GM21786 (cell line): Measurements from ENCODE around the gene DLG2.

Experiments used
- ATAC-seq: cut with Tn5 transposase; IDR thresholded peaks from one replicate; pipeline ENCODE4 v1.9.1; 2021; ENCODE audit not compliant: unreplicated experiment

DLG2 gene

DNA sequence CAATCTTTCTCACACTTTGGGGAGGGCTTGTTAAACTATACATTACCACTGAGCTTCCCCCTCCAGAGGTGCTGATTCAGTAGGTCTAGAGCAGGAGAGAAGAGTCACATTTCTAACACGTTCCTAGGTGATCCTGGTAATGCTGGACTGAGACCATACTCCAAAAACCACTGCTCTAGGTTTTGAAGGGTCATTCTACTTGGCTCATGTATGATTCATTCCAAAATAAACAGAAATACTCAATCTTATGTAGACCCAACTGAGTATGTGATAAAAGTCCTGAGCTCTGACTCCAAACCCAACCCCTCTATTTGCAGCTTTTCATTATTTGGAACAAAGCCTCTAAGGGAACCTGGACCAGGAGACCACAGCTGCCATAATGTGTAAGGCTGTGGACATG is 1558.1 kb downstream of the DLG2 start:
- no peak for ATAC-seq

DNA sequence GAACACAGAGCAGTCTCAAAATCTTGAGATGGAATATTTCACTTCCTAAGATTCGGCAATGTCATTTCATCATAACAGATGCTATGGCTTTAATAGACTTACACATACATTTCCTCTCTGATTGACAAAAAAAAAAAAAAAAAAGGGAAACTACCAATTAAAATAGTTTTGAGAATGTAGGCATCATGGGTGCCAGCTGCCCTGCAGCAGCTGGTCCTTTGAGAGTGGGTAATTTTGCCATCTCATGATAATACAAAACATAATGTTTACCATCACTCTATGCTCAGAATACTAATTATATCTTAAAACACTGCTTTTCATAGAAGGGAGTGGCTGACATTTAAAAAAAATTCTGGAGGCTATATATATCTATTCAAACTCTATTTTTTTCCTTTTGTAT is 1565.4 kb downstream of the DLG2 start:
- ATAC-seq: no peak

DNA sequence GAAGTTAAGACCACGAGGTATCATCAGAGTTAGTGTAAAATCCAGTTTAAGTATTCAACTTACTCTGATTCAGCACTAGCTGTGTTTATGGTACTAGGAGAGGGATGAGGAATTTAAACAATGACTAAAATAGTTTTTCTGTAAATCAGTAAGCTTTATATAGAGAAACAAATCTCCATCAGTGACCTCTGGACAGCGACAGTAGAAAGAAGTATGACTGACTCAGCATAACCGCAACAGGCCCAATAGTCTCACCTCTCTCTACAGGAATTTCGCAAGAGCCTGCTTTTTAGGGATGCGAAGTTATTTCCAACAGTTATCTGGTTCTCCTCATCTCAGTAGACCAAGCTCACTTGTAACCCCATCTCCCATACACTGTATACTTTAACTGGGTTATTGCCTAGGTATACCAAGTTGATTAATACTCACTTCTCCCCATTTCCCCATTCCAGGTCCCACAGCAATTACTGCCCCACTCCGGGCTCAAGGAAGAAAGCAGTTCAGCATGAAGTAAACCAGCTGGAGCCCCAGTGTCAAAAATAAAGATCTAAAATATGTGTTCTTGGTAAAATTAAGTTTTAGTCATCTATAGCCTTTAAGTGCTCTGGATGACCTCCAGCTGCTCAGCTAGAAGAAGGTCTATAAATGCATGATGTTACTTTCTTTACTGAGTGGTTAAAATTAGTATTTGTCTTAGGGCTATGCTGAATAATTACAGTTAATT is 1570.3 kb downstream of the DLG2 start:
- ATAC-seq: no peak

DNA sequence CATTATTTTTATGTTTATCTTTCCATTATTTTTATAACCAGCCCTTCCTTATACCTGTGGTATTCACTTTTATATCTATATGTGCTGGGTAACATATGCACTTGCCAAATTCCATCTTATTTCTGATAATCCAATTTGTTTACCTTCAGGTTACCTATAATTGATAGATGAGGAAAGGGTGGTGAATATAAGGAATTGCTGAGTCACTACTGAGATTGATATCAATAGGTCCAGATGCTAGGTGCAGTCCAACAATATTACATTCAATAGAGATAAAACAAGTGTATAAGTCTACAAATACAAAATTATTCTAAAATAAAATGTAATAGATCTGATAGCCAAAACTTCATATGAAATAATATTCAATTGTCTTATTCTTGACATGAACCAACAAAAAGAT is 1582.0 kb downstream of the DLG2 start:
- no peak for ATAC-seq

DNA sequence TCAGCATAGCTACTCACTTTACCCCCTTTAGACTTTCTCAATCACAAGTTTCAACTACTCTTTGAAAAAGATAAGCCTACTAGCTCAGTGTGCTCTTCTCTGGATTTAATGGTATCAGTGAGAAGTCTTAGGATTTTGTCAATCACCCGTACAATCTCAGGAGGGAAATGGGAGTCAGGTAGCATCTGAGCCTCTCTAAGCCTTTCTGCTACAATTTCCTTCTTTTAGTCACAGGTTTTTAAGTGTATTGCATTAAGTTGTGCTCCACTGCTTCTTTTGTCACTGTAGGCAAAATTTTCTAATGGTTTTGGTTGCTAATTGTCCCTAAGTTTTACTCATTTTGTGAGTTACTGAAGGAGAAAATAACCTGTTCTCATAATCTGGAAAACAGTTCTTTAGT is 1582.4 kb downstream of the DLG2 start:
- ATAC-seq: no peak

DNA sequence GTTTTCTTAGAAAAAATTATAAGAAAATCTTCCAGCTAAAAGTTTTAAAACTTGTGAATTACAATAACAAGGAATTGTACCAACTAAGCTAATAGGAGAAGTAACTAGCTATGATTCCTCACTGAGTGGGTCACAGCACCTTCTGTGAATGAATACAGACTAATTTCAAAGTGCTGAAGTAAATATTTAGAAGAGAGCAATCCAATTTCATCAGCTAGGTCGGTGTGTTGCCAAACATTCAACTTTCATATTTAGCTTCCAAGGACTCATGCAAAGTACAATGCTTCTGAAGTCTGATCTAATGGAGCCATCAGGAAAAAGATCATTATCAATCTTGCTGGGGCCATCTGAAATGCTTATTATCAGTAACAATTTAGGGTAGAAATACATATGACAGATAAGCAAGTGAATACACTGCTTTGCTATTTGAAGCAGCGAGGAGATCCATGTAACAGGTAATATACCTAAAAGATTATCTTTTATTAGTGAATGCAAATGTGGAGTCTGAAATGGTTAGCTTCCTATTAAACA is 1590.4 kb downstream of the DLG2 start:
- ATAC-seq: no peak

DNA sequence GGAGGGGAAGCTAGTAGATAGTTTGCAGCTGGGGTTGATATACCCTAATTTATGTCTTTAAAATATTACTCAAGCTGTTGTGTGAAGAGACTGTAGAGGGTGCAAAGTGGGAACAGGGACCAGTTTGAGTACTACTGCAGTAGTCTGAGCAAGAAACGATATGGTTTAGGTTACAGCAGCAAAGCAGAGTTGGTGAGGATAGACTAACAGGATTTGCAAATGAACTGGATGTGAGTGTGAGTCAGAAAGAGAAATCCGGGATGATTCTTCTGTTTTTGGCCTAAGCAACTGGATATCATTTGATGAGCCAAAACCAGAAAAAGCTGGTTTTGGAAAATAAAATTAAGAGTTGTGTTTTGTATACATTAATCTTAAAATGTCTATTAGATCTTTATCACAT is 1591.5 kb downstream of the DLG2 start:
- no peak for ATAC-seq

DNA sequence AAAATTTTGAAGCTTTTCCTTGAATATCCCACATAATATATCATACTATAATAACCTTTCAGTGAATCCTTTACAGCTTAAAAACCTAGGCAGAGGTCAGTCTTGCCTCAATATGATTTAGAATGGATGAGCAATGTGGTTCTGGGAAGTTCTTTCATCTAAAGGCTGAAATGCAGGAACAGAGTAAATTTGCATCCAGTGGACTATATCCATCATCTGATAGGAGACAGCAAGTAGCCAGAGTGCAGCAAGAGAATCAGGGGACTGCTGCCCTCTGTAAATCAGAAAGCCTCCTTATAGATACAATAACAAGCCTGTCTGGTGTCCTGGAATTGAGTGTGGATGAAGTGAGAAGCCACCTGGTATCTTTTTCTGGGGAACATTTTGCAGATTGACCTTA is 1592.7 kb downstream of the DLG2 start:
- ATAC-seq: no peak

DNA sequence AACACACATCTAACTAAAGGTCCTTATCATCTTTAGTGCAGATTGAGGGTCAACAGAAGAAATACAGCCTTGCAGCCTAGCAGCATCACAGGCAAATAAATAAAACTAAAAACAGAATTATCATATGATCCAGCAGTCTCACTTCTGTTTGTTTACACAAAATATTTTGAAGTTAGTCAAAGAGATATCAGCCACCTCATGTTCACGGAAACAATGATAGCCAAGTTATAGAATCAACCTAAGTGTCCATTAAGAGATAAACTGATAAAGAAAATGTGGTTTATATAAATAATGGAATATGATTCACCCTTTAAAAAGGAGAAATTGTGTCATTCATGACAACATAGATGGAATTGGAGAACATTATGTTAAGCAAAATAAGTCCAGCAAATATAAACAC is 1602.9 kb downstream of the DLG2 start:
- ATAC-seq: no peak

DNA sequence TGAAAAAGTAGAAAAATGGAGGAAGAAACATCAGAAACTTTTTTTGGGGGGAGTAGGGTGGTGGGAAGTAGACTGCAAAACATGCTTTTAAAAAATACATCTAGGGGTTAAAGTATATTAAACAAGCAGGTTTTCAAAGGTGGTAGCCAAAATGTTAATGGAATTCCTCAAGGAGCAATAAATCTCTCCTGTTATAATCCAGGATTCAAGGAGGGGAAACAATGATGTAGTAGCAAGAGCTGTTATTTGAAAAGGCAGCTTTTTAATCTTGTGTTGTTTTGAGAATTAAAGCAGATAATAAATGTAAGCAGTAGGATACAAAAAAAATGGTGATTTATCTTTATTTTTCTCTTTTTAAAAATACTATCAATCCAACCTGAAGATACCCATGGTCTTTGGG is 1604.4 kb downstream of the DLG2 start:
- ATAC-seq: no peak

DNA sequence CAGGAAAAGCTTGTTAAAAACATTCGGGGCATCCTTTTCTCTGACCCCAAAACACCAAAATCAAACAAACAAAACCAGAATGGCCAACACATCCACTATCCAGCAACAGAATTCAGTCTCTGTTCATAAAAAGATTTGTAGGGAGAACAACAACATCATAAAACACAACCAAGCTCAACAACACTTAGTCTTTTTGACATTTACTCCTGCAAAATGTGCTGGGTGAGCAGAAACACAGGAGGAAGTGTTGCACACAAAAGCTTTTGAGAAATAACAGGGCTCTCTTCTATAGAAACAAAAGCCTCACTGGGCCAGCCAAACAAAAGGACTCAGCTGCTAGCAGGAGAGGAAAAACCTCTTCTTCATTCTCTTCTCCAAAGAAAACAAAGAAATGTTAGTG is 1604.9 kb downstream of the DLG2 start:
- no peak for ATAC-seq

DNA sequence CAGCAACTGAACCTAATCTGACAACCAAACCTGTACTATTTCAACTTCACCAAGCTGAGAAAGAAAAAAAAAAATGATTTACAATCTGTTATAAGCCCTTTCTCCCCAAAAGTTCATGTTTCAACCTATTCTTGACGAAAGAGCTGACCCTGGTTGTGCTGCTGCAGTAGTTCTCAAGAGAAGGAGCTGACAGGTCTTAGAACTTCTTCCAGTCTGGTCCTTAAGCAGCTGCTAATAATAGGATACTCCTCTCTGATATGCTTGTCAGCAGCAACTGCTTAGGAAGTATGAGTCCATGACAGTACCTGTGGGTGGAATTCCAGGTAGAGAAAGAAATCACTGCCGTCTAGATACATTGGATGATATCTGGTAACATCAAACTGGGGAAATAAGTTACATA is 1605.9 kb downstream of the DLG2 start:
- ATAC-seq: no peak

DNA sequence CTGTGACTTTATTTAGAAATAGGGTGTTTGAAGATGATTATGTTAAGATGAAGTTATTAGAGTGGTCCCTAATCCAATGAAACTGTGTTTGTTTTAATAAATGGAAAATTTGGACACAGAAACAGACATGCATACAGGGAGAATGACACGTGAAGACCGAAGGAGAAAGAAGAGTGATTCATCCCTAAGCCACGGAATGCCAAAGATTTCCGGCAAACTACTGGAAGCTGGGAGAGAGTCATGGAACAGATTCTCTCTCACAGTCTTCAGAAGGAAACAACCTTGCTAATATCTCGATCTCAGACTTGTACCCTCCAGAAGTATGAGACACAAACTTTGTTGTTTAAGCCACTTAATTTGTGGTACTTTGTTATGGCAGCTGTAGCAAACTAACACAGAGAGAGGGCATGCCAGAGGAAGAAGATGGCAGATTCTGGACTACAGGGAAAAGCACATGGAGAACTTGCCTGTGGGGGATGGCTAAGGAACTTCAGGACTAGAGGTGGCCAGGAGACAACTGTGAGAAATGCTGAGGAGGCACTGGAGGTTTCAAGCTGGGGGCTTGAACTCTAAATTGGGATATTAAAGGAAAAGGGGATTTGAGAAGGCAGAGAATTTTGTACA is 1607.5 kb downstream of the DLG2 start:
- no peak for ATAC-seq

DNA sequence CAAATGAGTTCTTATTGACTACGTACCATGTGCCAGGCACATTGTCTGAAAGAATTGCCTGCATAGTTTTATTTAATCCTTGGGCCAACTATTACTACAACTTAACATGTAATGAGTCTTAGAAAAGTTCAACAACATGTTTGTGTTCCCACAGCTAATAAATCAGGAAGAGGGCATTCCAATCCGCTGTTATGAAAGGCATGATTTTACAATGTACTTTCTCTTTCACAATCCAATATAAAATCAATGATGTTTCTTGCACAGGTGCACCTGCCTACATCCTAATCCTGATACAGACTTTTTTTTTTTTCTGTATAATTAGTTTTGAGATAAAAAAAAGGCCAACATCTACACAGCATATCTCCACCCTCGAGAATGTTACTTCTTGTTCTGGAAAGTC is 1612.6 kb downstream of the DLG2 start:
- no peak for ATAC-seq

DNA sequence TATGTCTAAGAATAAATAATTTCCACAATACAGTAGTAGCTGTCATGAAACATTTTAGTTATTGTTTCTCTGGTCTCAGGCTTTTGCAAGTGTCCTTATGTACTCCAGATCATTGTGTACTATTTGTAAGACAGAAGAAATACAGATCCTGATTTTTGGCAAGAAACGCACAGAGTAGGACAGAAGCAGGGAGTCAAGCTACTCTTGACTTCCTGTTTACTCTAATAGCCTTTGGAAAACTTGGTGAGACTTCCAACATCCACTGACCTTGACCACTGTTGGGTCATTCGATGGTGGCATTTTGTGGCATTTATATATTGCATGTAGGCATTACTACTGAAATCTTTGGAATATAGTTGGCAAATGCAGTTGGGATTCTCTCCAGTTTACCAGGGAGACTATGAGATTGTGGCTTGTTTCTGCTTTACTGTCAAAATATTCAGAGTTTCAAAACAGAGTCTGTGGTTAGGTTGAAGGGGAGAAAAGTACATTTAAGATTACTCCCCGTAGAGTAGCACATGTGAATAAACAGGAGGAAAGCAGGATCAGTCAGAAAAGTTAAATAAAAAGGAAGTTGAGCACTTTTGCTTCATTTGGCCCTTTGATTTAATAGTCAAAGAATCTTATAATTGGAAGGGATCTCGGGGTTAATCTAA is 1614.8 kb downstream of the DLG2 start:
- ATAC-seq: no peak

DNA sequence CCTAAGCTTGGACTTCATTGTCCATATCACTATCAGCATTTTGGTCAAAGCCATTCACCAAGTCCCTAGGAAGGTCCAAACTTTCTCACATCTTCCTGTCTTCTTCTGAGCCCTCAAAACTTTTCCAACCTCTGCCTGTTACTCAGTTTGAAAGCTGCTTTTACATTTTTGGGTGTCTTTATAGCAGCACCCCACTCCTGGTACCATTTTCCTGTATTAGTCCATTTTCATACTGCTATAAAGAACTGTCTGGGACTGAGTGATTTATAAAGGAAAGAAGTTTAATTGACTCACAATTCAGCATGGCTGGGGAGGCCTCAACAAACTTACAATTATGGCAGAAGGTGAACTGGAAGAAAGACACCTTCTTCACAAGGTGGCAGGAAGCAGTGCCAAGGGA is 1624.0 kb downstream of the DLG2 start:
- ATAC-seq: no peak

DNA sequence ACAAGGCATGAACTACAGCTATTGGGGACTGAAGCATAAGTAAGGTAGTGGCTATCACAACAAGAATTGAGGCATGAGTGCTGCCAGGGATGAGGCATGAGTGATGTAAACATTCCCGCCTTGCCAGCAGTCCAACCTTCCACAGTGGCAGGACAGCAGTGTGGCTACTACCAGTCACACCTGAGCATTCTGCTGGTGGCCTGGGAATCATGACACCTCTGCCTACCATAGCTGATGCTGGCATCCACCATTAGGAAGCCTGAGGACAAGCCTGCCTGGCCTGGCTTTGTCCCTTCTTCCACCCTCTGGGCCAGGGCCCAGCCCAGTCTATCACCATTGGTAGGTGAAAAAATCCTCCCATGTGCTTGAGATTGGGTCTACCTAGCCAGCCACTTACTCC is 1628.2 kb downstream of the DLG2 start:
- no peak for ATAC-seq

DNA sequence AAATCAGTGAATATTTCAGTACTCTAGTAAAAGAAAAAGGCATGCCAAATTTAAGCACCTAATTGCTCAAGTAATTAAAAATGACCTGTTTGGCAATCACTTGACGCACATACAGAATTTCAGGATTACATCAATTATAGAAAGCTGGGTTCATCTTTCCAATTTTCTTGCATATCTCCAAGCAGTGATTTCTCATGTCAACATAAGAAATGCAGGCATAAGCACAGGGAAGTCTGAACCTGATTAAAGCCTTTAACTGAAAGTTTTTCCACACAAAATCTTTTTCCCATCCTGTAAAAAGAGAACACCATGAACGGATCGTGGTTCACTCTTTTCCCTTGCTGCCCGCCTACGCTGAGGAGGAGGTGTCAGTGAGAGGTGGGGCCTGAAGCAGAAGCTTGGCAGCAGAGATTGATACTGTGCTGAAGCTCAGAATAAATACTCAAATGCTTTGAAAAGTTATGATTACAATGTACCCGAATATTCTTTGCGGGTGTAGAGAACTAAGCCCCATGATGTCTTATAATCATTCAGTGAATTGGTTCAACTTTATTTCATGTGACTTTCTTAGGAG is 1636.9 kb downstream of the DLG2 start:
- no peak for ATAC-seq

DNA sequence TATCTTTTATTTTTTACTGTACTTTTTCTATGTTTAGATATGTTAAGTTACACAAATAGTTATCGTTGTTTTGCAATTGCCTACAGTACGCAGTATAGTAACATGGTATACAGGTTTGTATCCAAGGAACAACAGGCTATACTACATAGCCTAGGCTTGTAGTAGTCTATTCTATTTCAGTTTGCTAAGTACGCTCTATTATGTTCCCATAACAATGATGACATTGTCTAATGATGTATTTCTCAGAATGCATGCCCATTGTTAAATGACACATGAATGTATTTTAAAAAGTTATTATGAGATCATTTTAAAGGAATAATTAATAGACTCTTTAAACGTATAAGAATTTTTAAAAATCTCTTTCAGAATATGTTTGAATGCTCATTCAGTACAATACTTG is 1644.3 kb downstream of the DLG2 start:
- no peak for ATAC-seq

DNA sequence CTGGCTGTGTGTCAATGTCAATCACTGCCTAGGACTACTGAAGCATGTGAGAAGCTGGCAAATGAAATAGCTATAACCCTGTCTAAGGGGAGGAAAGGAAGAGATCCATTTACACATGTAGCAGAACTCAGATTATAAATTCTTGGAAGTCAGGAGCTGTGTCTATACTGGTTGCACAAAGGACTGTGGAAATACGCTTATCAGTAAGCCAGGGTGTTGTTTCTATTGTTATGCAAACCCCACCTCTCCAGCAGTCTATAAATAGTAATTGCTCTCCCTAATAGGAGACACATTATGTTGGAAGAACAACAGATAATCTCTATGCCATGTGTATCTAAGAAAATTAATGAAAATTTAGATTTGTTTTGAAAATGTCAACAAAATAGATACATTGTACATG is 1647.6 kb downstream of the DLG2 start:
- no peak for ATAC-seq

DNA sequence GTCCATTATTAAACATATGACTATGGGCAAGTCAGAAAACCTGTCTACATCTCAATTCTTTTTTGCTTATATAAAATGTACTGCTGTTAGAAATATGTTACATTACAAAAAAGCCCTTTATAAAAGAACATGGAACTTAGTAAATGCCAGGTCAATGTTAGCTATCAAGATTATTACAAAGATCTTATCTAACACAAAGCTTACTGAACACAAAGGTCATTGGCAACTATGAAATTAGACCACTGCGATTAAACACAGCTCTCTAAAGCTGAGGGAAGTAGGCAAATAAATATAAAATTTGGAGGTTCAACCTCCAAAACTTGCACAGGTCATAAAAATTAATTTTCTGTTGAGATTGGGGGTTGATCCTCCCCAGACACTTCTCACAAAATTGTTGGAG is 1648.2 kb downstream of the DLG2 start:
- ATAC-seq: no peak

DNA sequence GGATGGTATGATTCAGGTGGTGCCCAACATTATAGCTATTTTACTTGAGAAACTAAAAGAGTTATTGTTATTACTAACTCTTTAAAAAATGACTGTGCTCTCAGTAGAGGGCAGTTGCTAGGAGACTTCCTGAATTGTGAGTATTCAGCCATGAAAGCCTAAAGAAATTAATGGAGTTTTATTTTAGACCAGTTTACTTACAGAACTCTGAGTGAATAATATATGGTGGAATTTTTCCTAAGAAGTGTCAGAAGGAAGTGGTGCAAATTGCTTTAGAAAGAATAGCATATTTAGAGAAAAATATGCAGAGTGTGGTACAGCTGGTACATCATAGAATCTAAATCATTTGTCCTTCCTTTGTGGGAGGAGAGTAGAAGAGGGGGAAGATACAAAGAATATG is 1651.1 kb downstream of the DLG2 start:
- no peak for ATAC-seq
